BLaER1 treated with 17β-estradiol and CSF1 and Interleukin-3, amounts not matched to agents 10 nM and 100 nM (cell line): ENCODE measurements around the gene SLC45A1.

Source experiments
- H3K27ac ChIP-seq, 11 experiments: shearing (Covaris generic); formaldehyde crosslinking; 2 replicates each; pipeline ENCODE4 v1.8.1; 2022
- H3K27me3 ChIP-seq, 11 experiments: shearing (Covaris generic); formaldehyde crosslinking; 2 replicates each; pipeline ENCODE4 v1.8.1; 2022
- H3K36me3 ChIP-seq, 11 experiments: shearing (Covaris generic); formaldehyde crosslinking; 2 replicates each; pipeline ENCODE4 v1.8.1; 2022
- H3K4me1 ChIP-seq, 10 experiments: shearing (Covaris generic); formaldehyde crosslinking; 2 replicates each; pipeline ENCODE4 v1.8.1; 2022
- H3K4me2 ChIP-seq, 11 experiments: shearing (Covaris generic); formaldehyde crosslinking; 2 replicates each; pipeline ENCODE4 v1.8.1; 2022
- H3K4me3 ChIP-seq, 10 experiments: shearing (Covaris generic); formaldehyde crosslinking; 2 replicates each; pipeline ENCODE4 v1.8.1; 2022
- H3K9ac ChIP-seq, 11 experiments: shearing (Covaris generic); formaldehyde crosslinking; 2 replicates each; pipeline ENCODE4 v1.8.1; 2022
- H3K9me3 ChIP-seq, 11 experiments: shearing (Covaris generic); formaldehyde crosslinking; replicated peaks in 1 of 11; 2 replicates each; pipeline ENCODE4 v1.8.1; 2022
- H4K20me1 ChIP-seq, 11 experiments: shearing (Covaris generic); formaldehyde crosslinking; 2 replicates each; pipeline ENCODE4 v1.8.1; 2022
- Cebpa-rat ChIP-seq, 11 experiments: shearing (Covaris generic); IDR thresholded peaks; 2 replicates each; pipeline ENCODE4 v1.8.1; 2022

Gene SLC45A1

GRCh38 chr1:8364528-8365442, 46.9 kb downstream of the SLC45A1 start:
- H3K4me1 ChIP-seq: peaks cover 0 to 37% (median 25%) of the 10 kb centered on the region in 10 experiments; a peak in 13 of 20 replicates
- no peak overlapping the region for H3K9ac ChIP-seq
- no peaks in the 10 kb centered on the region for H3K27me3 ChIP-seq
- H3K4me2 ChIP-seq: peak overlapping the region in 2 of 11 experiments; percentile 7 to 37; a peak in 2 of 22 replicates
- TF ChIP-seq Cebpa-rat (IDR thresholded peaks at IDR 0.05): no peak
- peaks cover 72 to 94% (median 91%) of the 10 kb centered on the region in 11 experiments for H4K20me1 ChIP-seq
- no peak overlapping the region for H3K27ac ChIP-seq
- H3K9me3 ChIP-seq: no peaks in the 10 kb centered on the region
- H3K36me3 ChIP-seq: peaks cover 68 to 82% (median 72%) of the 10 kb centered on the region in 11 experiments
- H3K4me3 ChIP-seq: no peak overlapping the region

DNA sequence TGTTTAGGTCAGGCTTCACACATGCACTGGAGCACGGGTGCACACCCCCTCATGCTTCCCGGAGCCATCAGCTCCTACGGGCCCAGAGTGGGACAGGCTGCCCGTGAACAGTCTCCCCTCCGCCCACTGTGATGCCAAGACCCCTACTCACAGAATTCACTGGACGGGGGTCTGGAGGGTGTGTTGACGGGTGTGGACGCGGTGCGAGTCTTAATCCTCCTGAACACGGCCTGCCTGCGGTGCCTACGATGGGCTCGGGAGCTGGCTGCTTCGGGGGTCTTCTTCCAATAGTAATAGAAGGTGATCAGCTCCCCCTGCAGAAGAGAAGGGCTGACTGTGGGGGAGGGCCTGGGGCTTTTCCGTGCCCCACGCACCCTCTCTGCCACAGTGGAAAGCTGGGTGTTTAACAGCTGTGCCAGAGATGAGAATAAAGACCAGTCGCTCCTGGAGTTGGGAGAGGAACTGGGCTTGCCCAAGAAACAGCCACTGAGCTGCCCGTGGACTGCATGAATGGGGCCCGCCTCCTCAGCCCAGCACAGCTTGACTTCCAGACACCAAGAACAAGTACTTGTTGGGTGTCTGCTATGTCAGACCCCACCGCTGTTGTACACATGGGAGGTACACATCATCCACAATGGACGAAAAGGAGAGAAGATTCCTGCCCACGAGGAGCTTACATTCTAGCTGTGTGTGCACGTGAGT, 47.9 kb downstream of the SLC45A1 start:
- H3K4me2 ChIP-seq: no peak overlapping the region
- no peaks in the 10 kb centered on the region for H3K9me3 ChIP-seq
- no peak overlapping the region for H3K27ac ChIP-seq
- H3K9ac ChIP-seq: no peak overlapping the region
- peaks cover 61 to 88% (median 69%) of the 10 kb centered on the region in 11 experiments for H3K36me3 ChIP-seq
- peaks cover 3 to 47% (median 33%) of the 10 kb centered on the region in 10 experiments for H3K4me1 ChIP-seq
- H3K4me3 ChIP-seq: no peak overlapping the region
- no peak for TF ChIP-seq Cebpa-rat (IDR thresholded peaks at IDR 0.05)
- peaks cover 82 to 99% (median 97%) of the 10 kb centered on the region in 11 experiments for H4K20me1 ChIP-seq
- H3K27me3 ChIP-seq: no peaks in the 10 kb centered on the region

DNA sequence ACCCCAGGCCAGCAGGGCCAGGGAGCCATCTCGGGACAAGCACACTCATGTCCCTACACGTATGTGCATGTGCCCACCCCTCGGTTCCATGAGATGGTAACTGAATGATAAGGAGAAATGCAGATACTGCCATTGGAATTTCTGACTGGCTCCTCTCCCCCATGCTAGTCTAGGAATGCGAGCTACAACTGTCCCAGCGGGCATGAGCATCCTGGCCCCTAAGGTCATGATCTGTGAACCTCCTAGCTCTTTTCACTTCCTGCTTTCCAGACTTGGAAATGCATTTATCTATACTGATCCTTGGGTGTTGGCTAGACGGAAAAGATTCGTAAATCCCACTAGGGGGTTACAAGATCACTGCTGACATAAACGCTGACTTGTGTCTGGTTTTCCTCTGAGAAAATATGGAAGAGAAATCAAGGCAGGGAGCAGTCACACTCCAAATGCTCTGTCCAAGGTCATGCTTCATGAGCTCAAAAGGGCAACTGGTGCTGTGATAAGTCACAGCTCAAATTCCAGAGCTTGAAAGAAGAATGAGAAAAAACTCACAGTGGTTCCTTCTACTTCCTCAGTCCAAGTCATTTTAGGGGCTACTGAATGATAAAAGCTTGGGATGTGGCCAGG, 49.8 kb downstream of the SLC45A1 start:
- Histone ChIP-seq H3K9ac (no peak overlapping the region), H4K20me1 (peaks cover 83 to 99% (median 98%) of the 10 kb centered on the region in 11 experiments), H3K4me1 (peaks cover 18 to 66% (median 52%) of the 10 kb centered on the region in 10 experiments), H3K9me3 (no peaks in the 10 kb centered on the region), H3K4me3 (no peak overlapping the region), H3K36me3 (peaks cover 47 to 88% (median 66%) of the 10 kb centered on the region in 11 experiments), H3K27me3 (no peaks in the 10 kb centered on the region), H3K27ac (0 out of 22 replicates have a peak overlapping the region, but pooled peaks of 2 of the 11 experiments have one; percentile 32 to 34), H3K4me2 (peak overlapping the region in 6 of 11 experiments; percentile 5 to 57 (median 21); a peak in 10 of 22 replicates)
- TF ChIP-seq Cebpa-rat (IDR thresholded peaks at IDR 0.05): no peak

- no peaks in the 10 kb centered on the region for H3K27me3 ChIP-seq
- H3K9ac ChIP-seq: 0 out of 22 replicates have a peak overlapping the region, but pooled peaks of 1 of the 11 experiments have one; percentile 14
- H4K20me1 ChIP-seq: peaks cover 88 to 99% (median 98%) of the 10 kb centered on the region in 11 experiments
- H3K4me1 ChIP-seq: peaks cover 27 to 74% (median 53%) of the 10 kb centered on the region in 10 experiments
- H3K36me3 ChIP-seq: peaks cover 46 to 88% (median 63%) of the 10 kb centered on the region in 11 experiments
- no peaks in the 10 kb centered on the region for H3K9me3 ChIP-seq
- no peak overlapping the region for H3K4me3 ChIP-seq
- H3K4me2 ChIP-seq: no peak overlapping the region
- TF ChIP-seq Cebpa-rat (IDR thresholded peaks at IDR 0.05): no peak
- no peak overlapping the region for H3K27ac ChIP-seq
These were observed 51.2 kb downstream of the SLC45A1 start for GRCh38 chr1:8368956-8369639.

DNA sequence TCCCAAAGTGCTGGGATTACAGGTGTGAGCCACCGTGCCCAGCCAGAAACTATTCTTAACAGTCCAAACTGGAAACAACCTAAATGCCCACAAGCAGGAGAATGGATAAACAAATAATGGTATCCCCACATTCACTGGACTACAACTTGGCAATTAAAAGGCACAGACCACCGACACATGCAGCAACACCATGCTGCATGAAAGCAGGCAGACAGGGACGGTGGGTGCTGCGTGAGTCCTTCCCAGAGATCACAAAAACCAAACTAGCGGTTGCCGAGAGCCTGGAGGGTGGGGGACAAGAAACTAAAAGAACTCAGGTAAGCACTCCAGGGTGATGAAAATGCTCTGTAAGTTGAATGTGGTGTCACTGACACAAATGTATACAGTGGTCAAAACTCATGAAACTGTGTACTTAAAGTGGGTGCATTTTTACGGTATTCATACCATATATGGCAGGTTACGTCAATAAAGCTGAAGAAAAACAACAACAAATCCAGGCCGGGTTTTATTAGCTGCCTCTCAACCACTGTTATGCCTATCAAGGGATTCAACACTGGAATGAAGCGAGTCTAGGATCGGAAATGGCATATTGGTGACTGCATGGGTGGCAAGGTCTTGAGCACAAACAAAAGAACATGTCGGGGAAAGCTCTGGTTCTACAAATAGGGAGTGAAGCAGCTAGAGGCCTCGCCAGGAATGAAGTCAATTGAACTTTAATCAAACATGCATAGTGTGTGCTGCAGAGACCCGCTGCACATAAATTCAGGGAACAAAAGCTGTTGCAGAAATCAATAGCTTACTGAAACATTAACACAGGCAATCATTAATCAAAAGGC, 52.4 kb downstream of the SLC45A1 start:
- H3K27me3 ChIP-seq: no peaks in the 10 kb centered on the region
- no peak overlapping the region for H3K4me3 ChIP-seq
- peaks cover 35 to 78% (median 57%) of the 10 kb centered on the region in 10 experiments for H3K4me1 ChIP-seq
- H4K20me1 ChIP-seq: peaks cover 94 to 100% (median 100%) of the 10 kb centered on the region in 11 experiments
- H3K9me3 ChIP-seq: peaks cover 0 to 5% (median 0%) of the 10 kb centered on the region in 11 experiments; a peak in 5 of 22 replicates
- peaks cover 41 to 82% (median 59%) of the 10 kb centered on the region in 11 experiments for H3K36me3 ChIP-seq
- no peak for TF ChIP-seq Cebpa-rat (IDR thresholded peaks at IDR 0.05)
- peak overlapping the region; percentile 31 to 65 (median 51); a peak in 16 of 22 replicates for H3K4me2 ChIP-seq
- H3K9ac ChIP-seq: no peak overlapping the region
- H3K27ac ChIP-seq: no peak overlapping the region

DNA sequence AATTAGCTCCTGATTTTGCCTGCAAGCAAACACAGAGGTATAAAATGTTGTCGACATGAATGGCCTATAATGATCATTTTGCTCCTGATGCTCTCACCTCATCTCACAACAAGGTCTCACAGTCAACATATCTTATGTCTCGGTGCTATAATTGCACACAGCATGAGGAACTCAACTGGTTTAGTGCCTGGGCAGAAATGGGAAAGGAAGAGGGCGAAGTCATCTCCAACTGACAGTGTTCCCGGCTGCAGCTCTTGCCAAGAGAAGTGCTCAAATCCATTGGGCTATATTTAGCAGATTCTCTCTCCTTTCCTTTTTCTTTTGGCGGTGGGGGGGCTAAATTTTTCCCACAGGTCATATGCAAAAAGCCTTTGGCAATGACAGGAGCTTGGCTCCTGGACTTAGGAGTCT, 53.0 kb downstream of the SLC45A1 start:
- no peak overlapping the region for H3K4me3 ChIP-seq
- peaks cover 89 to 100% (median 99%) of the 10 kb centered on the region in 11 experiments for H4K20me1 ChIP-seq
- H3K27me3 ChIP-seq: no peaks in the 10 kb centered on the region
- no peak overlapping the region for H3K9ac ChIP-seq
- peaks cover 35 to 77% (median 54%) of the 10 kb centered on the region in 11 experiments for H3K36me3 ChIP-seq
- H3K9me3 ChIP-seq: peaks cover 0 to 10% (median 0%) of the 10 kb centered on the region in 11 experiments; a peak in 6 of 22 replicates
- no peak for TF ChIP-seq Cebpa-rat (IDR thresholded peaks at IDR 0.05)
- H3K27ac ChIP-seq: no peak overlapping the region
- peaks cover 35 to 78% (median 57%) of the 10 kb centered on the region in 10 experiments for H3K4me1 ChIP-seq
- H3K4me2 ChIP-seq: peak overlapping the region; percentile 31 to 65 (median 51)

DNA sequence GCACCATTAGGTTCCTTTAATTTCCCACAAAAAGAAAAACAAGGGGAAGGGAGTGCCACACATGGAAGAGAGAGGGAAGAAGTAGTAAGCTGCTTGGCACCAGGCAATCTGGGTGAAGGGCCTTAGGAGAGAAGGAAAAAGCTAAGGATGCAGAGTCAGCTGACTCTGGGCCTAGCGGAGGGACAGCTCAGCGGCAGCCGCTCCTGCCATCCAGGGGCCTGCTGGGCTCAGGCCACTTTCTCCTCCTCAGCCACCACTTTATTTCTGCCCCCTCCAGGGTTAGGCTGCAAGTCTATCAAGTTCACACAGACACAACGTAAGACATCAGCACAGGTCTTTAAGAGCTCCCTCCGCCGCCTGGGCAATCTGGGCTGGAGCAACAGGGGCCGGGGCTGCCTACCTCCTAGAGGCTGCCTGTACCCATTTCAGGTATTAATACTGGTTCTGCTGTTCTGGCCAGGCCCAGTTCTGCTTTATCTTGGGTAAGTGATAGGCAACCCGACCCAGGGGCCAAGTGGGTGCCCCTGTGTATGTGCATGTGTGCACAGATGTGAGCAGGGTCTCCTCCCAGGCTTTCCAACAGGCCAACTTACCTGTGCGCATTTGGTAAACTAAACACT, 53.6 kb downstream of the SLC45A1 start:
- no peak overlapping the region for H3K9ac ChIP-seq
- no peaks in the 10 kb centered on the region for H3K27me3 ChIP-seq
- peaks cover 89 to 100% (median 99%) of the 10 kb centered on the region in 11 experiments for H4K20me1 ChIP-seq
- H3K4me3 ChIP-seq: no peak overlapping the region
- H3K9me3 ChIP-seq: peaks cover 0 to 14% (median 0%) of the 10 kb centered on the region in 11 experiments; a peak in 6 of 22 replicates
- no peak overlapping the region for H3K27ac ChIP-seq
- H3K4me2 ChIP-seq: peak overlapping the region; percentile 31 to 65 (median 51)
- peaks cover 35 to 76% (median 57%) of the 10 kb centered on the region in 10 experiments for H3K4me1 ChIP-seq
- H3K36me3 ChIP-seq: peaks cover 29 to 77% (median 53%) of the 10 kb centered on the region in 11 experiments
- no peak for TF ChIP-seq Cebpa-rat (IDR thresholded peaks at IDR 0.05)
